A204.1 (cell line): ENCODE measurements around the gene RAB3GAP2.
"Not testable (repeated sequence)": the region's sequence is repeated elsewhere in the genome, so short reads cannot be mapped to it uniquely, and the experiment has no call there.

Source experiments
- FAIRE-seq: peaks from 2 replicates; lab custom pipeline; 2012; peaks lifted over from hg19 to GRCh38; lab: Jason Lieb, UNC

RAB3GAP2 gene

GRCh38 chr1:220272047-220272840 lies at the start of gene RAB3GAP2:
Gene RAB3GAP2 (minus strand): TSS chr1:220272453. CDS start chr1:220272337, 116 bp downstream.
- peak; percentile 32 for FAIRE-seq

GRCh38 chr1:220321758-220322157 lies 49.5 kb upstream of the RAB3GAP2 start:
- no peak for FAIRE-seq

- no peak for FAIRE-seq
Observed at GRCh38 chr1:220320709-220321108, 48.5 kb upstream of the RAB3GAP2 start.

- FAIRE-seq, result no peak
Observed at GRCh38 chr1:220318673-220319072, 46.4 kb upstream of the RAB3GAP2 start.

- FAIRE-seq, result no peak
Observed at GRCh38 chr1:220317161-220317560, 44.9 kb upstream of the RAB3GAP2 start.

- FAIRE-seq, result no peak
Observed at GRCh38 chr1:220316305-220316704, 44.1 kb upstream of the RAB3GAP2 start.

- no peak for FAIRE-seq
Observed at GRCh38 chr1:220315070-220315839, 43.0 kb upstream of the RAB3GAP2 start.

- FAIRE-seq, result no peak
Observed at GRCh38 chr1:220313576-220313975, 41.3 kb upstream of the RAB3GAP2 start.

- not testable (repeated sequence) for FAIRE-seq
Observed at GRCh38 chr1:220310147-220310546, 37.9 kb upstream of the RAB3GAP2 start.

GRCh38 chr1:220307607-220308006 lies 35.4 kb upstream of the RAB3GAP2 start:
- no peak for FAIRE-seq

- FAIRE-seq, result no peak
Observed at GRCh38 chr1:220306339-220306738, 34.1 kb upstream of the RAB3GAP2 start.

- no peak for FAIRE-seq
Observed at GRCh38 chr1:220303871-220304270, 31.6 kb upstream of the RAB3GAP2 start.

- no peak for FAIRE-seq
Observed at GRCh38 chr1:220301630-220302029, 29.4 kb upstream of the RAB3GAP2 start.

GRCh38 chr1:220300442-220301121 lies 28.3 kb upstream of the RAB3GAP2 start:
- no peak for FAIRE-seq

- FAIRE-seq, result no peak
Observed at GRCh38 chr1:220299337-220299736, 27.1 kb upstream of the RAB3GAP2 start.

GRCh38 chr1:220298470-220299205 lies 26.4 kb upstream of the RAB3GAP2 start:
- no peak for FAIRE-seq

GRCh38 chr1:220296981-220297380 lies 24.7 kb upstream of the RAB3GAP2 start:
- FAIRE-seq, result no peak

- no peak for FAIRE-seq
Observed at GRCh38 chr1:220294846-220295301, 22.6 kb upstream of the RAB3GAP2 start.

GRCh38 chr1:220291580-220291979 lies 19.3 kb upstream of the RAB3GAP2 start:
- FAIRE-seq, result no peak

- FAIRE-seq, result no peak
Observed at GRCh38 chr1:220290140-220290761, 18.0 kb upstream of the RAB3GAP2 start.

GRCh38 chr1:220287129-220287528 lies 14.9 kb upstream of the RAB3GAP2 start:
- no peak for FAIRE-seq

GRCh38 chr1:220283625-220284024 lies 11.4 kb upstream of the RAB3GAP2 start:
- no peak for FAIRE-seq
